Neural progenitor cell (in vitro differentiated cells): ENCODE results near the gene DEAF1. TPM values are rescaled to one million over a fixed set of nuclear protein-coding genes. Genes with fewer than 3 reads are reported as not detected.
"Not testable (repeated sequence)": the region's sequence is repeated elsewhere in the genome, so short reads cannot be mapped to it uniquely, and the experiment has no call there.

Experiments
- DNase-seq: peaks from one replicate; pipeline ENCODE4 v3.0.0-alpha.2; 2016; ENCODE audit warnings: low spot score
- H2AFZ ChIP-seq: fragments of 200-600 bp; sonication (generic); replicated peaks from 2 replicates; pipeline ENCODE4 v1.6.1; 2016; ENCODE audit warnings: antibody characterized with exemption
- H3F3A ChIP-seq: fragments of 200-600 bp; sonication (generic); 2 replicates; pipeline ENCODE4 v1.6.1; 2016; ENCODE audit warnings: antibody characterized with exemption, low read depth
- H3K27ac ChIP-seq: fragments of 200-600 bp; sonication (generic); 2 replicates; pipeline ENCODE4 v1.5.1; 2016; ENCODE audit warnings: mild to moderate bottlenecking
- H3K27me3 ChIP-seq: fragments of 200-600 bp; sonication (generic); 2 replicates; pipeline ENCODE4 v1.6.1; 2016; ENCODE audit warnings: mild to moderate bottlenecking, moderate library complexity
- H3K36me3 ChIP-seq: fragments of 200-600 bp; sonication (generic); 2 replicates; pipeline ENCODE4 v1.5.1; 2016
- H3K4me1 ChIP-seq: fragments of 200-600 bp; sonication (generic); 2 replicates; pipeline ENCODE4 v1.6.1; 2016; ENCODE audit warnings: mixed run types
- H3K4me2 ChIP-seq: fragments of 200-600 bp; sonication (generic); 2 replicates; pipeline ENCODE4 v1.6.1; 2016
- H3K4me3 ChIP-seq: fragments of 200-600 bp; sonication (generic); 2 replicates; pipeline ENCODE4 v1.5.1; 2016
- H3K79me2 ChIP-seq: fragments of 200-600 bp; sonication (generic); 2 replicates; pipeline ENCODE4 v1.6.1; 2016; ENCODE audit warnings: low read depth
- H3K9ac ChIP-seq: fragments of 200-600 bp; sonication (generic); 2 replicates; pipeline ENCODE4 v1.6.1; 2016
- H3K9me3 ChIP-seq: fragments of 200-600 bp; sonication (generic); 2 replicates; pipeline ENCODE4 v1.5.1; 2016; ENCODE audit warnings: low read depth
- H4K20me1 ChIP-seq: fragments of 200-600 bp; sonication (generic); 2 replicates; pipeline ENCODE4 v1.6.1; 2016; ENCODE audit warnings: low read depth
- H3K27ac Mint-ChIP-seq: 3 replicates; pipeline ENCODE4 v1.8.0; 2021; ENCODE audit warnings: mixed read lengths
- H3K27me3 Mint-ChIP-seq: 2 replicates; pipeline ENCODE4 v1.8.0; 2022; ENCODE audit warnings: low read depth, mild to moderate bottlenecking, inconsistent platforms, moderate library complexity, mixed read lengths; ENCODE audit not compliant: insufficient read depth
- H3K36me3 Mint-ChIP-seq: 3 replicates; pipeline ENCODE4 v1.8.0; 2021; ENCODE audit warnings: mixed read lengths
- H3K4me1 Mint-ChIP-seq: 3 replicates; pipeline ENCODE4 v1.8.0; 2021; ENCODE audit warnings: mixed read lengths
- H3K4me3 Mint-ChIP-seq: 3 replicates; pipeline ENCODE4 v1.8.0; 2021; ENCODE audit warnings: mild to moderate bottlenecking, moderate library complexity, mixed read lengths
- H3K9me3 Mint-ChIP-seq: 3 replicates; pipeline ENCODE4 v1.8.0; 2020; ENCODE audit warnings: mixed read lengths
- EZH2 ChIP-seq: fragments of 200-600 bp; sonication (generic); IDR thresholded peaks from 2 replicates; pipeline ENCODE4 v1.6.1; 2017; ENCODE audit warnings: antibody characterized with exemption, mild to moderate bottlenecking, moderate library complexity
- EZH2phosphoT487 ChIP-seq: fragments of 200-600 bp; sonication (generic); IDR thresholded peaks from 2 replicates; pipeline ENCODE4 v1.6.1; 2017; ENCODE audit warnings: antibody characterized with exemption
- total RNA-seq: library from RNA; depleted of rRNA; stranded (reverse); fragments of >200 nt; gene quantifications from 2 replicates; pipeline ENCODE4 v1.2.3, GENCODE V29; 2015; ENCODE audit warnings: low replicate concordance
- TF ChIP-seq, protein P1 (sequence below): fragments of 200-600 bp; sonication (generic); IDR thresholded peaks from 2 replicates; pipeline ENCODE4 v1.5.1; 2017; ENCODE audit warnings: antibody characterized with exemption, mild to moderate bottlenecking

Gene DEAF1
- total RNA-seq, 1 donor from 2014 or later: 38.4 TPM

DNA sequence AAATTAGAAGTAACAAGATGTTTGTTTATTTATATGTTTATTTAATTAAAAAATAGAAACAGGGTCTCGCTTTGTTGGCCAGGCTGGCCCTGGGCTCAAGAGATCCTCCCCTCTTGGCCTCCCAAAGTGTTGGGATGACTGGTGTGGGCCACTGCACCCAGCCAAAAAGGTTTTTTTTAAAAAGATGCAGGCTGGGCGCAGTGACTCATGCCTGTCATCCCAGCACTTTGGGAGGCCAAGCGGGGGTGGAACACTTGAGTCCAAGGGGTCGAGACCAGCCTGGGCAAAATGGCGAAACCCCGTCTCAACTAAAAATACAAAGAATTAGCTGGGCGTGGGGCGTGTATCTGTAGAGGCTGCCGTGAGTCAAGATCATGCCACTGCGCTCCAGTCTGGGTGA, 44.5 kb downstream of the DEAF1 start:
- Histone ChIP-seq H3K4me1 (no peaks in the 10 kb centered on the region), H3K36me3 (peaks cover 10% of the 10 kb centered on the region), H3K9ac (no peak overlapping the region), H2AFZ (no peak overlapping the region), H3K9me3 (no peaks in the 10 kb centered on the region), H3K27ac (no peak overlapping the region), H3K79me2 (no peaks in the 10 kb centered on the region), H3K27me3 (no peaks in the 10 kb centered on the region), H3F3A (no peaks in the 10 kb centered on the region), H3K4me3 (no peak overlapping the region), H4K20me1 (no peaks in the 10 kb centered on the region), H3K4me2 (no peak overlapping the region)
- Mint-ChIP-seq H3K9me3 (no peaks in the 10 kb centered on the region), H3K36me3 (peaks cover 15% of the 10 kb centered on the region), H3K4me3 (no peak overlapping the region), H3K27me3 (no peaks in the 10 kb centered on the region), H3K4me1 (no peaks in the 10 kb centered on the region), H3K27ac (no peak overlapping the region)
- TF ChIP-seq EZH2 (no peak), EZH2phosphoT487 (no peak)
- TF ChIP-seq, protein P1, sequence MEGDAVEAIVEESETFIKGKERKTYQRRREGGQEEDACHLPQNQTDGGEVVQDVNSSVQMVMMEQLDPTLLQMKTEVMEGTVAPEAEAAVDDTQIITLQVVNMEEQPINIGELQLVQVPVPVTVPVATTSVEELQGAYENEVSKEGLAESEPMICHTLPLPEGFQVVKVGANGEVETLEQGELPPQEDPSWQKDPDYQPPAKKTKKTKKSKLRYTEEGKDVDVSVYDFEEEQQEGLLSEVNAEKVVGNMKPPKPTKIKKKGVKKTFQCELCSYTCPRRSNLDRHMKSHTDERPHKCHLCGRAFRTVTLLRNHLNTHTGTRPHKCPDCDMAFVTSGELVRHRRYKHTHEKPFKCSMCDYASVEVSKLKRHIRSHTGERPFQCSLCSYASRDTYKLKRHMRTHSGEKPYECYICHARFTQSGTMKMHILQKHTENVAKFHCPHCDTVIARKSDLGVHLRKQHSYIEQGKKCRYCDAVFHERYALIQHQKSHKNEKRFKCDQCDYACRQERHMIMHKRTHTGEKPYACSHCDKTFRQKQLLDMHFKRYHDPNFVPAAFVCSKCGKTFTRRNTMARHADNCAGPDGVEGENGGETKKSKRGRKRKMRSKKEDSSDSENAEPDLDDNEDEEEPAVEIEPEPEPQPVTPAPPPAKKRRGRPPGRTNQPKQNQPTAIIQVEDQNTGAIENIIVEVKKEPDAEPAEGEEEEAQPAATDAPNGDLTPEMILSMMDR: no peak
- no peak for DNase-seq

DNA sequence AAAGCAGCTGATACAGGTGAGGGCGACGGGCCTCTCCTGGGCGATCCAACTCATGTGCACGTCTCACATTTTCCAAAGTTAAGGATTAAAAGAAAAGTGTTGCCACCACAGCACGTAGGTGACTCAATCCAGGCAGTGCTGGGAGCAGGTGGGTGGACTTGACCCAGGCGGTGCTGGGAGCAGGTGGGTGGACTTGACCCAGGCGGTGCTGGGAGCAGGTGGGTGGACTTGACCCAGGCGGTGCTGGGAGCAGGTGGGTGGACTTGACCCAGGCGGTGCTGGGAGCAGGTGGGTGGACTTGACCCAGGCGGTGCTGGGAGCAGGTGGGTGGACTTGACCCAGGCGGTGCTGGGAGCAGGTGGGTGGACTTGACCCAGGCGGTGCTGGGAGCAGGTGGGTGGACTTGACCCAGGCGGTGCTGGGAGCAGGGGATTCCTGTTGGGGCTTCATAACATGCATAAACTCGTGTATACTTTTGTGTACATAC, 47.3 kb downstream of the DEAF1 start:
- not testable (repeated sequence) for DNase-seq, H3K27me3 Mint-ChIP-seq, H3K9me3 ChIP-seq, H3K36me3 ChIP-seq, H3K4me2 ChIP-seq, H3K4me3 Mint-ChIP-seq, H3K36me3 Mint-ChIP-seq, H2AFZ ChIP-seq, H4K20me1 ChIP-seq, H3K9ac ChIP-seq, H3K27ac Mint-ChIP-seq, H3F3A ChIP-seq, H3K9me3 Mint-ChIP-seq, H3K4me1 Mint-ChIP-seq, H3K4me1 ChIP-seq, H3K27me3 ChIP-seq, H3K27ac ChIP-seq, H3K4me3 ChIP-seq, H3K79me2 ChIP-seq

DNA sequence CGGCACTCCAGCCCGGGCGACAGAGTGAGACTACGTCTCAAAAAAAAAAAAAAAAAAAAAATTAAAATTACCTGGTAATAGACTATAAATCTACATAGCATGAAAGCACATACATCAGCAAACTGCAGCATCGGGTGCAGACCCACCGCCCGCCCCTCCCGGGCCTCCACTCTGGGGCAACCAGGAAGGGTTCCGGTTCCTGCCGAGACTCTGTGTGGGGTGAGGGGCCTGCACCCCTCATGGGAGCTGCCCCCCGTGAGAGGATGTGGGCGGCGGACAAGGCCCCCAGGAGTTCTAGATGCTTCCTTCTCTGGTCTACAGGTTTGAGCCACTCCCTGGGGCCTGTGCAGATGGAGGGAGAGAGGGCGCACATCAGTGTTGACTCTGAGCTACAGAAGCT, 48.8 kb downstream of the DEAF1 start:
- Mint-ChIP-seq H3K4me3 (no peak overlapping the region), H3K27ac (no peak overlapping the region), H3K4me1 (no peaks in the 10 kb centered on the region), H3K9me3 (no peaks in the 10 kb centered on the region), H3K27me3 (peaks cover 4% of the 10 kb centered on the region), H3K36me3 (peaks cover 4% of the 10 kb centered on the region)
- peaks cover 8% of the 10 kb centered on the region for H4K20me1 ChIP-seq
- no peak overlapping the region for H3K4me2 ChIP-seq
- H3K79me2 ChIP-seq: no peaks in the 10 kb centered on the region
- DNase-seq: no peak
- no peaks in the 10 kb centered on the region for H3K4me1 ChIP-seq
- no peak overlapping the region for H2AFZ ChIP-seq
- H3K4me3 ChIP-seq: no peak overlapping the region
- no peaks in the 10 kb centered on the region for H3K9me3 ChIP-seq
- peaks cover 10% of the 10 kb centered on the region for H3F3A ChIP-seq
- H3K27me3 ChIP-seq: no peaks in the 10 kb centered on the region
- peak overlapping the region; percentile 20 for H3K27ac ChIP-seq
- H3K36me3 ChIP-seq: peaks cover 2% of the 10 kb centered on the region
- H3K9ac ChIP-seq: no peak overlapping the region
- TF ChIP-seq, protein P1: no peak
- no peak for TF ChIP-seq EZH2phosphoT487
- no peak for TF ChIP-seq EZH2

DNA sequence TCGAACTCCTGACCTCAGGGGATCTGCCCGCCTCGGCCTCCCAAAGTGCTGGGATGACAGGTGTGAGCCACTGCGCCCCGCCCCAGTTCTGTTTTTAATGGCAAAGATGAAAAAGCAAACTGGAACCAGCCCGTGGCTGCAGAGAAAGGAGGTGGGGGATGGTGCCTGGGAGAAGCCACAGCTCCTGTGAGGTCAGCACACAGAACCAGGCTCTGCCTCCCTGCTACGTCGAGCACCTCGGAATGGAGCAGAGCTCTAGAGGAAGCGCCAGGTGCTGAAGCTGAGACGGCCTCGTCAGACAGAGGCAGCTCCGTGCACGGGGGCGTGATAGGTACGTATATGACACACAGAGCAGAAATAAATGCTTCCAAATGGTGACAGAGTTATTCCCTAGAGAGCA, 49.5 kb downstream of the DEAF1 start:
- H3K27me3 Mint-ChIP-seq: peaks cover 4% of the 10 kb centered on the region

More for the DNA sequence above, 49.5 kb downstream of the DEAF1 start:
- peaks cover 17% of the 10 kb centered on the region for H3F3A ChIP-seq
- no peak overlapping the region for H3K4me3 ChIP-seq
- peaks cover 2% of the 10 kb centered on the region for H3K36me3 Mint-ChIP-seq
- H3K79me2 ChIP-seq: no peaks in the 10 kb centered on the region
- H3K4me2 ChIP-seq: no peak overlapping the region
- TF ChIP-seq EZH2phosphoT487 (no peak), EZH2 (no peak)
- TF ChIP-seq, protein P1: no peak
- no peak overlapping the region for H3K27ac ChIP-seq
- H4K20me1 ChIP-seq: peaks cover 14% of the 10 kb centered on the region
- no peak overlapping the region for H3K27ac Mint-ChIP-seq
- no peak overlapping the region for H2AFZ ChIP-seq
- no peak for DNase-seq
- no peaks in the 10 kb centered on the region for H3K9me3 Mint-ChIP-seq
- H3K36me3 ChIP-seq: no peaks in the 10 kb centered on the region
- no peak overlapping the region for H3K4me3 Mint-ChIP-seq
- no peaks in the 10 kb centered on the region for H3K4me1 Mint-ChIP-seq
- no peaks in the 10 kb centered on the region for H3K9me3 ChIP-seq
- peaks cover 5% of the 10 kb centered on the region for H3K4me1 ChIP-seq
- H3K9ac ChIP-seq: no peak overlapping the region
- peaks cover 2% of the 10 kb centered on the region for H3K27me3 ChIP-seq
